CMK (cell line): ENCODE results near the gene NYAP2.

Experiments
- DNase-seq: peaks from one replicate; pipeline ENCODE4 v3.0.0-alpha.2; 2010; ENCODE audit warnings: low read depth

Gene NYAP2

DNA sequence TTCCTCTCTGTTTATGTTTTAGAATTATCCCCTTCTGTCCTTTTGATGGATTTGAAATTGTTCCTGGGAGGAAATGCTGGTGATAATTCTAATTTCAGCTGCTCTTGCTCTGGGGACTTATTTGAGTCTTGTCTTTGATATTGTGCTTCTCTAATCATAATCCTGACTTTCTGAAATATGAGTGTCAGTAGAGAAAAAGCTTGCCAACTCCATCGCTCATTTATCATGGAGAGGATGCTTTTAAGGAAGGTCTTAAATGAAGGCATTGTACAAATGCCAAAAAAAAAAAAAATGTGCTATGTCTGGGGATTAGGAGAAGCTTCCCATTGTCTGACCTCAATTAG lies 159.5 kb downstream of the NYAP2 start:
- DNase-seq: no peak

GRCh38 chr2:225566798-225567197 lies 167.3 kb downstream of the NYAP2 start:
- no peak for DNase-seq

GRCh38 chr2:225569995-225570394 lies 170.5 kb downstream of the NYAP2 start:
- DNase-seq: no peak

DNA sequence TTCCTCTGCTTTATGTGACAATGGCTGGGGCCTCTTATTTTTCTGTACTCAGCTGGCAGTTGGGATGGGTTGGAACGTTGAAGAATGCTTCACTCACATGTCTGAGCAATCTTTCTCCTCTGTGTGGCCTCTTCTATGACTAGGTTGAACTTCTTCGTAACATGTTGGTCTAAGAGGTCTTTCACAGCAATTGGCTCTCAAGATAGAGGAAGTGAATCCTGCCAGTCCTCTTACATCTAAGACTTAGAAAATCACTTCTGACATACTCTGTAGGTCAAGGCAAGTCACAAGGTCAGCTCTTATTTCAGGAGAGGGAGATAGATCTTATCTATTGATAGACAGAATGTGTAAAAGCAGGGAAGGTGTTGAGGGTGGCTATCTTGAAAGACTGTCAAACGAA lies 174.1 kb downstream of the NYAP2 start:
- DNase-seq: no peak

DNA sequence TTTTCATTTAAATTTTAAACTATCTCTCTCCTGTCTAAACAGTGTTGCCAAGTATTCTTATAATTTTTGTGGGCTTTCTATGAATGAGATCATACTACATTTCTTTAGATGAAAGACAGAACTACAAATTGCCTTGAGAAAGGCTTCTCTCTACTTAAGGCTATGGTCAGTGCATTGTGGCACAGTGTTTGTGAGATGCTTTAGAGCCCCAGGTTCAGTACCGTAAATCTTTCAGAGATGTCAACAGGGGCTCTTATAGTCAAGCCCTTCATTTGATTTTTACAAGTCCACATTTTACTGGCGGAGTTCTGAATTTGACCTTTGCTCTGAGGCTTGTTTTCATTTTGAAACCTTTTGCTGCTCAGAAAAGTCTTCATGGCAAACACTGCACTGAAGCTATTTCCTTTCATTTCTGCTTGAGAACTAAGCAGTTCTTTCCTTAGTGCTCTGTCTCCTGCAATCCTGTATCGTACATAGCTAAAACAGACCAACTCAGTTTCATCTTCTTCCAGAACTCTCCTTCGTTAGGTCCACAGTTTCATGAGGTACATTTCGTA lies 175.2 kb downstream of the NYAP2 start:
- DNase-seq: no peak

DNA sequence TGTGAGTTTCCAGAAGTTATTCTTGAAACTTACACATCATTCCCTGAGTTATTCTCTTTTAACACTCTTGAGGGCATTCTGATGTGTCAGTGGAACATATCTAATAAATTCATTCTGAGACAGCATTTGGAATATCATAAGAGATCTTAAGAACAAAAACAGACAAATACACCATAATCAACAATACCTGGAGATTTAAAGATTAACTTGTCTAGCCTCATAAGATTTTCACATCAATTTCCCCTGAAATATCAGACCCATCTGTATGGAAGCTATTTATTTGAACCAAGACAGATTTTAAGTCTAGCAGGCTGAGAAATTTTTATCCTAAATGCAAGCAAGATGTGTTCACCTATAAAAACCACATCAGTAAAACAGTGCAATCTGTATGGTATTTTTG lies 181.6 kb downstream of the NYAP2 start:
- no peak for DNase-seq

DNA sequence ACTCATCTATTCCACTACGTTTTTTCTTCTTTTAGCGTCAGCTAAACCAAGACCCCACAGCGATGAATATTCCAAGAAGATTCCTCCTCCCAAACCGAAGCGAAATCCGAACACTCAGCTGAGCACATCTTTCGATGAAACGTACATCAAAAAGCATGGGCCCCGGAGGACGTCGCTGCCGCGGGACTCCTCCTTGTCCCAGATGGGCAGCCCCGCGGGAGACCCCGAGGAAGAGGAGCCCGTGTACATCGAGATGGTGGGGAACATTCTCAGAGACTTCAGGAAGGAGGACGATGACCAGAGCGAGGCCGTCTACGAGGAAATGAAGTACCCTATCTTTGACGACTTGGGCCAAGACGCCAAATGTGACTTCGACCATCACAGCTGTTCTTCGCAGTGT lies 182.4 kb downstream of the NYAP2 start:
- DNase-seq: no peak

DNA sequence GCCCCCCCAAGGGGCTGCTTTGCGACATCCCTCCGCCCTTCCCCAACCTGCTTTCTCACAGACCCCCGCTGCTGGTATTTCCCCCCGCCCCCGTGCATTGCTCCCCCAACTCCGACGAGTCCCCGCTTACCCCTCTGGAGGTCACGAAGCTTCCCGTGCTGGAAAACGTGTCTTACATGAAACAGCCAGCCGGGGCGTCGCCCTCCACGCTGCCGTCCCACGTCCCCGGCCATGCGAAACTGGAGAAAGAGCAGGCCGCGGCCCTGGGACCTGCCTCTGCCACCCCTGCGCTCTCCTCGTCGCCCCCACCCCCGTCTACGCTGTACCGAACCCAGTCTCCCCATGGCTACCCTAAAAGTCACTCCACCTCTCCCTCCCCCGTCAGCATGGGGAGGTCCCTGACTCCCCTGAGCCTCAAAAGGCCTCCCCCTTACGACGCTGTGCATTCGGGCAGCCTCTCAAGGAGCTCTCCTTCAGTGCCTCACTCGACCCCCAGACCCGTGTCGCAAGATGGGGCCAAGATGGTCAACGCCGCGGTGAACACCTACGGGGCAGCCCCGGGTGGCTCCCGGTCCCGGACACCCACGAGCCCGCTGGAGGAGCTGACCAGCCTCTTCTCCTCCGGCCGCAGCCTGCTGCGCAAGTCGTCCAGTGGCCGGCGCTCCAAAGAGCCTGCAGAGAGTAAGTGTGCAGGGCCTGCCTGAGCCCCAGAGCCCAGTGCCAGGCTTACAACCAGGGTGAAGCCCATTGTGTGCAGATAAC lies 183.0 kb downstream of the NYAP2 start:
- DNase-seq: no peak

- DNase-seq: no peak
These were observed 185.3 kb downstream of the NYAP2 start for GRCh38 chr2:225584796-225585195.

DNA sequence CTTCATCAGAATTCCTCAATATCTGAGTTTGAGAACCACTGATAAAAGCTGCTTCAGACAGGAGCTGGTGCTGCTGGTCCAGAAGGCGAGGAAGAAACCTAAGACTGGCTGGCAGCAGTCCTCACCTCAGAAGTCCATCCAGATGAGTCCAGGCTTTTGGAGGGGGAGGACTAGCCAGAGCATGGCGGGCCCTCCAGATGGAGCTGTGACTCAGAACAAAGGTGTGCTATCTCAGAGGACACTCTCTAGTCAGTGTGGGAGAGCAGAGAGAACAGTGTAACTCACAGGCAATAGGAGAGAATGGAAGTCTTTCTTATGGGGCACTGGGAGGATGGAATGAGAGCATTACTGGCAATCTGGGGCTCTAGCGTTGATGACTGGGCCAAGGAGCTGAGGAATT lies 191.4 kb downstream of the NYAP2 start:
- no peak for DNase-seq

GRCh38 chr2:225597911-225598310 lies 198.4 kb downstream of the NYAP2 start:
- no peak for DNase-seq

GRCh38 chr2:225598426-225598825 lies 198.9 kb downstream of the NYAP2 start:
- DNase-seq: no peak

DNA sequence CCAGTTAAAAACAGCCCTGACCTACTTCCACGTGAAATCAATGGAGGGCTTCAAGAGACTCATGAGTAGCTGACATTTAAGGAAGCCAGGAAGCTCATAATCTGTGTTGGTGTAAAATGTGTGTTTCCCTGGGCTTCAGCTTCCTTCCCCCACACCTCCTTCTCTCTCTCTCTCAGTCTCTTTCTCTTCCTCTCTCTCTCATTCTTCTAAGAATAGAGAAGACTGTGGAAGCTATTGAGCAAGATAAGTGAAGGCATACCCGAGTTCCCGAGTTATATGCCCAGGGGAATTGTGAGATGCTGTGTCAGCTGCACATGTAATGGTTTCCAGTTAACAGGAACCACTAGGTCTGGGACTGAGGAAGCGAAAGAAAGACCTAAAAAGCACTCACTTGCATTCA lies 199.4 kb downstream of the NYAP2 start:
- DNase-seq: no peak

DNA sequence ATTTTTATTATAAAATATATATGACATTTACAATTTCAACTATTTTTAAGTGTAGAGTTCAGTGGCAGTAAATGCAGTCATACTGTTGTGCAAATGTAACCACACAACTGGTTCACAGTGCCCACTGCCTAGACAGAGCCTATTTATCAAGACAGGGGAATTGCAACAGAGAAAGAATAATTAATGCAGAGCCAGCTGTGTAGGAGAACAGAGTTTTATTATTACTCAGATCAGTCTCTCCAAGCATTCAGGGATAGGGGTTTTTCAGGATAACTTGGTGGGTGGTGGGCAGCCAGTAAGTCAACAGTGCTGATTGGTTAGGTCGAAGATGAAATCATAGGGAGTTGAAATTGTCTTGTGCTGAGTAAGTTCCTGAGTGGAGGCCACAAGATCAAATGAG lies 200.3 kb downstream of the NYAP2 start:
- DNase-seq: no peak

GRCh38 chr2:225600444-225600843 lies 200.9 kb downstream of the NYAP2 start:
- no peak for DNase-seq

- no peak for DNase-seq
These were observed 201.4 kb downstream of the NYAP2 start for GRCh38 chr2:225600865-225601264.

- DNase-seq: peak; percentile 61
These were observed 202.7 kb downstream of the NYAP2 start for GRCh38 chr2:225602205-225602604.

- DNase-seq: no peak
These were observed 208.6 kb downstream of the NYAP2 start for GRCh38 chr2:225608136-225608535.

- DNase-seq: no peak
These were observed 213.1 kb downstream of the NYAP2 start for GRCh38 chr2:225612636-225613035.

DNA sequence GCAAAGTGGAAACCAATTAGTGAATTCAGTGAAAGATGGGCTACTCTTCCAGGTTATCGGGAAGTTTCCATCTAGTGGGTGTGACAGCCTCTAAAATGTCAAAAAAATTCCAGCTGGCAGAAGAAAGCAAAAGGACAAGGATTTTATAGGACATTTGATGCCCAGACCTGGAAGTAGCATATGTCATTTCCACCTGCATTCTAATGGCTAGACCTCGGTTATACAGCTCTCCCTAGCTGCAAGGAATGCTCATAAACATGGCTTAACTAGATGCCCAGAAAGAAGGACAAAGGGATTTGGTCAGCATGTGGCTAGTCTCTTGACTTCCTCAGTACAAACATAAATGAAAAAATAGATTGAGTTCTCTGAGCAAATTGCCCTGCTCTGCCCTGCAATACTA lies 215.4 kb downstream of the NYAP2 start:
- DNase-seq: no peak

- no peak for DNase-seq
These were observed 216.0 kb downstream of the NYAP2 start for GRCh38 chr2:225615514-225615913.

DNA sequence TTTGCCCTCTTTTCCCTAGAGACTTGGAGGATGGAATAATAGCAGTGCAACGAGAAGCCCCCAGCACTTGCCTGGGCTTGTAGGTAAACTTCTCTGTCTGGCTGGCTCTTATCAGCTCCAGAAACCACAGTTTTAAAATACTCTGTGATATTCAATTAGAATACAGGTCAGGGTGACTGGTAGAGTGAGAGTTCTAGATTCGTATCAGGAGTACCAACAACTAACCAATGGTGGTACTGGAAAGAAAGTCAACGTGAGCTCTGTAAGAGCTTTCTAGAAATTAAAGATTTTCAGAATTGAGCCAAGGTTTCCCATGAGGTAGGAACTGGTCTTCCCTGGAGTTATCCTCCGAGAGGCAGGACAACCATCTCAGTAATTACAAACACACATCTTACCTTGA lies 216.9 kb downstream of the NYAP2 start:
- no peak for DNase-seq

DNA sequence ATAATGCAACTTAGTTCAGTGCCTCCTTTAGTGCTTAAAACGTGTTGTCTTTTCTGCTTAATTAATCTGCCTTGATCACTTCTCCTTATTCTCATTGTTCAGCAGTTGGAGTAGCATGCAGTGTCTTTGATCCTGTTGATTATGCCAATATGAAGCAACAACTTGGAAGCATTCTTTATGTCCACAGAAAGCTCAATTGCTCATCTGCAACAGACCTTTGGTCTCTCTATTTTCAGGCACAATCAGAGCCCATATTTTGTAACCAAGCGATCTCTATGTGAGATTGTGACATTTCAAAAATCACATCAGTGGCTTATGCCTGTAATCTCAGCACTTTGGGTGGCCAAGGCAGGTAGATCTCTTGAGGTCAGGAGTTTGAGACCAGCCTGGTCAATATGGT lies 217.3 kb downstream of the NYAP2 start:
- DNase-seq: no peak

DNA sequence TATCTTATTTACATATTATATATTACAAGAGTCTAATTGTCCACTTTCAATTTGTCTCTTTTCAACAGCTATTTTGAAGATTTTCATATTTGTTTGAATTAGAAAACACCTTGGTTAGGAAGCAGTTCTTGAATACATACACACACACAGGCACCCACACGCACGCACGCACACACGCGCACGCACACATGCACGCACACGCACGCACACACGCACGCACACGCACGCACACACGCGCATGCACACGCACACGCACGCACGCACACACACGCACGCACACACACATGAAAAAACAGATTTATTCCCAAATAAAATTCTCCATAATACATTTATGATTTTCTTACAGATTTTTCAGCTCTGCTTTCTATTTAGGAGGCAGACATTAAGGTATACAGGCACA lies 220.7 kb downstream of the NYAP2 start:
- DNase-seq: no peak
